NCI-H2196 (cell line): Measurements from ENCODE around the gene EWSR1.

Experiments used
- DNase-seq: peaks from one replicate; lab custom pipeline; 2025; ENCODE audit not compliant: unreplicated experiment; lab: John Stamatoyannopoulos, UW

EWSR1 gene

GRCh38 chr22:29315286-29316140 is 47.4 kb downstream of the EWSR1 start, which contains the start of gene RASL10A:
Gene RASL10A (minus strand): TSS chr22:29315697. CDS start chr22:29315246, 451 bp downstream.
- peak; percentile 8 for DNase-seq

DNA sequence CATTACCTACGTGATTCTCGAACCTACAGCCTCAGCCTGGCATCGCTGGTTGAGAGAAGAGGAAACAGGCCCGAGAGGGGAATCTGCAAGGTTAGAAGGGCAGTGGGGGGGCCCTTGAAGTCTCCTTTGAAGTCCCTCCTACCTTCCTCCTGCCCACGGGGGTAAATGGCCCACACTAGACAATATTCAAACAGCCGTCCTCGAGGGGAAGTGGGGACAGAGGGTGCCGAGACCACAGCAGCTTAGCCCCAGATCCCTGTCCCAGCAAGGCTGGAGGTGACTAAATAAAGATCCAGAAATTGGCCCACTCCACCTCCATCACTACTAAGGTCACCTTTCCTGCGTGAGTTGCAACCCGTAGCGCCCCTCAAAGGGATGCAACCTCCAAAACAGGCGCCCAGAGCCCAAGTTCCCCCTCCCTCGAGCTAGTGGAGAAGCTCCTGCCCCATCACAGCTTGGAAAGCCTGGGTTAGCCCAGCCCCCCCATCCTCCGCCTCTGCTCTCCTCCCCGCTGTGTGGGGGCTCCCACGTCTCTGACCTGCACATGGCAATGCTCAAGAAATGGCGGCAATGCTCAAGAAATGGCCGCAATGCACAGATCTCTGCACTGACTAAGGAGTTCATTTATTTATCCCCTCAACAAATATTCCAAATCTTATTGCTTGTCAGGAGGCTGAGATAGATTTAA is 48.2 kb downstream of the EWSR1 start:
- DNase-seq = no peak

DNA sequence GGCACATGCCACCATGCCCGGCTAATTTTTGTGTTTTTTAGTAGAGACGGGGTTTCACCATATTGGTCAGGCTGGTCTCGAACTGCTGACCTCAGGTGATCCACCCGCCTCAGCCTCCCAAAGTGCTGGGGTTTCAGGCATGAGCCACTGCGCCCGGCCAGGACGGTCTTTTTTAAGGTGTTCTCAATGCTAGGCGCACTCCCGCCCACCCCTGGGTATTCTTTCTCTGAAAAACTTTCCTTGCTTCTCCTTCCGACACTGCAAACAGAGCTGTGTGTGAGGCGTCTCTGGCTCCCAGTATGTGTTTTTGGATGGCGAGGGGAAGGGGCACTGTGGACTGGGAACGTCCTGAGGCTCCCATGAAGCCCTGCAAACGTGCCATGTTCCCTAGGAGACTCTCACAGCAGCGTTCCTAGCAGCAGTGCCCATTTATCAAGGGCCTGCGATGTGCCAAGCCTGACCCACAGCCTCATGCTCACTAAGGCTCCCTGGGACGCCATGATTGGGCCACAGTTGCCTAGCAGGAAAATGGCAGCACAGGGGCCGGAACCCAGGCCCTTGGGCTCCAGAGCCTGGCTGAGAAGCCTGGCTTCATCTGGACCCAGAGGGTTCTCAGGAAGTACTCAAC is 49.9 kb downstream of the EWSR1 start:
- DNase-seq = no peak

DNA sequence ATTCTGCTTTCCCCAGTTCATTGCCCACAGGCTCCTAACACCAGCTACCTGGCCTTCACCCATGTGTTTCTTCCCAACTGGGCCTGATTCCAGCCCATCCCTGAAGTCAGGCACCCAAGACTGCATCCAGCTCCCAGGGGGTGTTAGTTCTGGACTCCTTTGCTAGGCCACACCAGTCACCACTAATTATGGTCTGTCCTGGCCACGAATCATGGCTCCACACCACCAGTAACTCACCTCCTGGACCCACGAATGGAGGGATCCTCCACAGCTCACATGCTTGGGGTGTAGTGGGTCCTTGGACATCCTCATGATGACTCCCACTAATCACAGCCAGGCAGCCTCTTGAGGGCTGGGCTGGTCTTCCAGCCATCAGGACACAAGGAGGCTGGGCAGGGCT is 51.0 kb downstream of the EWSR1 start:
- DNase-seq = no peak

DNA sequence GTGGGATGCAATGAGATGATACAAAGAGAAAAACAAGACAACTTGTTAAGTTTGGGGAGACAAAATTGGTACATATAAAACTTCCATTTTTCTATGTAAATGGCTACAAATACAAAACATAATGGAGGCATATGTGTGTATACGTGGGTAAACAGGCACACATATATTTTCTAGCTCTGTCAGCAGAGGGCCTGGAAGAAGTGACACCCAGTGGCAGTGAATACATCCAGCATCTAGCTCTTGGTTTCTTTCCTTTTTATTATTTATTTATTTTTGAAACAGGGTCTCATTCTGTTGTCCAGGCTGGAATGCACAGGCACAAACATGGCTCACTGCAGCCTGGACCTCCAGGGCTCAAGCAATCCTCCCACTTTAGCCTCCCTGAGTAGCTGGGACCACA is 52.5 kb downstream of the EWSR1 start:
- DNase-seq = no peak

DNA sequence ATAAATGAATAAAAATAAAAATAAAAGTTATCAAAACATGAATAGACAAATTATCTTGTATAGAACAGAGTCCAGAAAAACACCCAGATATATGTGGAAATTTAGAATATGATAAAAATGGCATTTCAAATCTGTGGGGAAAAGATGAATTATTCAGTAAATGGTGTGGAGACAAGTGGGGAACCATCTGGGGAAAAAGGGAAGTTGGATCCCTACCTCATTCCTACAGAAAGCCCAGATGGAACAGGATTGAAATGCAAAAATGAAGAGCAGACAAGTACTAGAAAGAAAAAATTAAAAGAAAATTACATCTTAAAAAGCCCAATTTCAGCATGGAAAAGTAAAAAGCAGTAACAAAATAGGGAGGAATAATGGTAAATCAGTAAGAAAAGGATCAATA is 55.6 kb downstream of the EWSR1 start:
- no peak for DNase-seq

GRCh38 chr22:29325356-29325755 is 57.3 kb downstream of the EWSR1 start:
- no peak for DNase-seq

- no peak for DNase-seq
Measured at GRCh38 chr22:29325785-29326315, 57.8 kb downstream of the EWSR1 start.

DNA sequence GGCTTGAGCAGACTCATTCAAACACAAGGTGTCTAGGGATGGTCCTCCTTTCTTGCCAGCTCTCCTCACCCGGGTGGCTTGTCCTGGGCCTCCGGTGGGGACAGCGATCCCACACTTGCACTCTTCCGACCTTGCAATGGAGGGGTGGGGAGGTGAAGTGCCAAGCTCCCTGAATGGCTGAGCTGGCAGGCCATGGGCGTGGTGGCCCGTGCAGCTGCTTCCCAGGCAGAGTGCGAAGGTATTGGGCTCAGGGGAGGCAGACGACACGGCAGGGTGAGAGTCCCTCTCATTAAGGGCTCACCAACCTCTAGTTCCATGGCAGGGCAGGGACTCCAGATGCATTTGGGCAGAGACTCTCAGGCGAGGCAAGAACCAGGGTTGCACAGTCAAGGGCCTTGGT is 58.4 kb downstream of the EWSR1 start:
- no peak for DNase-seq

DNA sequence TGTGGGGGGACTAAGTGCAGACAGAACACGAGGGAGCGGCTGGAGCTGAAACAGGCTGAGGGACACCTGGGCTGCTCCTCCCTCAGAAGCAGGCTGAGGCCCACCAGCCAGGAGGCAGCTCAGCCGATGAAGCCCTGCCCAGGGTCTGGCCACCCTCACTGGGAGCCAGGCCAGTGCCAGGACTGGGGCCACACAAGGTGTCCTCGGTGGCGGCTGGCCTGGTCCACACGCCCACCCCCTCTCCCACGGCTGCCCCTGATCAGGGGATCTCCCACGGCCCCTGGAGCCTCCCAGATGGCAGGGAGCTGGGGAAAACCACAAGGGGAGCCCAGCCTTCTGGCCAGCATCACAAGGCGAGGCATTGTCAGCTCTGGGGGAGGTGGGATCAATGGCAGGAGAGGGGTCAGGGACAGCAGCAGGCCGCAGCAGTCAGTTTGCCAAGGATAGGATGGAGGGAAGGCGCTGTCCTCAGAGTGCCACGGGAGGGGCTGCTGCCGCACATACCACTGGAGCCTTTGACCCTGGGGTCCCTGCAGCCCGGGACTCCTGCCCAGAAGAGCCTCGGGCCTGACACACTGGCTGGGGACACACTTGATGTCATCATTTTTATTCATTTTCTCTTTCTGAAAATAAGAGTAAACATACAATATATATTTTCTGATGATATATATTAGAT is 59.2 kb downstream of the EWSR1 start:
- DNase-seq = no peak

DNA sequence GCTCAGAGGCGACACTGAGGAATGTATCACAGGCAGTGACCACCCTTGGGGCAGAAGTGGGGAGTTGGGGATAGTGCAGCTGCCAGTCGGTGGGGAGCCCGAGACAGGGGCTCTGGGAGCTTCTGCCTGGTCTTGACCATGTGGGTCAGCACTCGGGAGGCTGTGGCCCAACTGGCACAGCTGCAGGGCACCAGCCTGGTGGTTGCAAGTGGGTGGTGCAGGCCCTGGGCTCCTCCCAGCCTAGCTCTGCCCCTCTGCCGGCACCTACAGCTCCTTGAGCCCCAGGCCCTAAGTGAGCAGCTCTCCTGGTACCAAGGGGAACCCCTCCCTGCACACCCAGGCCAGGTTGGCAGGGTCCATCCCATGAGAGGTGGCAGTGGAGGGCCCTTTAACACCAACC is 60.0 kb downstream of the EWSR1 start:
- DNase-seq = no peak

GRCh38 chr22:29328566-29329500 is 60.8 kb downstream of the EWSR1 start:
- no peak for DNase-seq

GRCh38 chr22:29329581-29329980 is 61.5 kb downstream of the EWSR1 start:
- DNase-seq = no peak

- DNase-seq = no peak
Measured at GRCh38 chr22:29330291-29330690, 62.2 kb downstream of the EWSR1 start.

GRCh38 chr22:29330753-29331152 is 62.7 kb downstream of the EWSR1 start:
- no peak for DNase-seq

DNA sequence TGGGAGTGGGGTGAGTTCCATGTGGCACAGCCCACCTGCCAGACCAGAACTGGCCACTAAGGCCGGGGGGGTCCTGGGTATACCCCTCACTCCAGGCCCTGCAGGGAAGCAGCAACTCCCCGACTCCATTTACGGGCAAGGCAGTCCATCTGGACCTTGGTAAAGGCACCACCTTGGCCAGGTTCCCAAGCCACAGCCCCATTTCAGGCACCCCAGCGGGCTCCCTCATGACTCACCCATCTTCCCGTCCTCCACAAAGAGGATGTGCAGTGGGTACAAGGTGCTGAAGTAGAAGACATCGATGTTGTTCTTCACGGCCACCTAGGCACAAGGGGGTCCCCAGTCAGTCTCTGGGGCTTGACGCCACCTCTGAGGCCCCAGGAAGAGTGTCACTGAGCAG is 63.1 kb downstream of the EWSR1 start:
- DNase-seq = no peak

- DNase-seq = no peak
Measured at GRCh38 chr22:29331658-29332300, 63.7 kb downstream of the EWSR1 start.

DNA sequence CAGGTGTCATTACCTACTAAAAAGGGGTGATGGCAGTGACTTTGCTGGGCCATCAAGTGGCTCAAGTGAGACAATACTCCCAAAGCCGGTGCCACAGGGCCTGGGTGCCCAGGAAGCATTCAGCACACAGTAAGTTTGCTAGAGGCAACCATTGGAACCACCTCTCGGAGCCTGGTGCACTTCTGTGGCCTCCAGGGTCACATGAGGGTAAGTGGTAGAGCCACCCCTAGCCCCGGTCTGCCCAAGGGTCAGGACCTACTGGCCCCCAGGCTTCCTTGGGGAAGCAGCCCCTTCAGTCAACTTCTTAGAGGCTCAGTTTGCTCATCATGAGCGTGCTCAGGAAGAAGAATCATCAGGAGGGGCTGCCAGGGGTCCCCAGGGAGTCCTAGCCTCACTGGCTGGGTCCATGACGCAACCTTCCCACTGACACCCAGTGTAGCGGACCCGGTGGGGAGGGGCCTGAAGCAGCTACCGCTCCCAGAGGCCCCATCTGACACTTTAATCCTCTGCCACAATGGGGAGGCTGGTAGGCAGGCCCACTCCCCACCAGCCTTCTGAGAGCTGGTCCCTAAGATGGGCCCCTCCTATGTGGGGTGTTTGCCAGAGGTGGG is 64.9 kb downstream of the EWSR1 start:
- DNase-seq = no peak

GRCh38 chr22:29334148-29334547 is 66.1 kb downstream of the EWSR1 start:
- DNase-seq = no peak
